ENCODE measurements around the gene APOLD1.

The APOLD1 gene

GRCh38 chr12:12811343-12811742 lies 25.9 kb downstream of the APOLD1 start:
- TF ChIP-seq SIN3A (IDR thresholded peaks at IDR 0.05; ENCODE audit: borderline replicate concordance, insufficient read depth, low read length) (no peak), TAF1 (IDR thresholded peaks at IDR 0.05; ENCODE audit: borderline replicate concordance, insufficient read depth, low read length) (no peak)
- TF ChIP-seq, protein P1, sequence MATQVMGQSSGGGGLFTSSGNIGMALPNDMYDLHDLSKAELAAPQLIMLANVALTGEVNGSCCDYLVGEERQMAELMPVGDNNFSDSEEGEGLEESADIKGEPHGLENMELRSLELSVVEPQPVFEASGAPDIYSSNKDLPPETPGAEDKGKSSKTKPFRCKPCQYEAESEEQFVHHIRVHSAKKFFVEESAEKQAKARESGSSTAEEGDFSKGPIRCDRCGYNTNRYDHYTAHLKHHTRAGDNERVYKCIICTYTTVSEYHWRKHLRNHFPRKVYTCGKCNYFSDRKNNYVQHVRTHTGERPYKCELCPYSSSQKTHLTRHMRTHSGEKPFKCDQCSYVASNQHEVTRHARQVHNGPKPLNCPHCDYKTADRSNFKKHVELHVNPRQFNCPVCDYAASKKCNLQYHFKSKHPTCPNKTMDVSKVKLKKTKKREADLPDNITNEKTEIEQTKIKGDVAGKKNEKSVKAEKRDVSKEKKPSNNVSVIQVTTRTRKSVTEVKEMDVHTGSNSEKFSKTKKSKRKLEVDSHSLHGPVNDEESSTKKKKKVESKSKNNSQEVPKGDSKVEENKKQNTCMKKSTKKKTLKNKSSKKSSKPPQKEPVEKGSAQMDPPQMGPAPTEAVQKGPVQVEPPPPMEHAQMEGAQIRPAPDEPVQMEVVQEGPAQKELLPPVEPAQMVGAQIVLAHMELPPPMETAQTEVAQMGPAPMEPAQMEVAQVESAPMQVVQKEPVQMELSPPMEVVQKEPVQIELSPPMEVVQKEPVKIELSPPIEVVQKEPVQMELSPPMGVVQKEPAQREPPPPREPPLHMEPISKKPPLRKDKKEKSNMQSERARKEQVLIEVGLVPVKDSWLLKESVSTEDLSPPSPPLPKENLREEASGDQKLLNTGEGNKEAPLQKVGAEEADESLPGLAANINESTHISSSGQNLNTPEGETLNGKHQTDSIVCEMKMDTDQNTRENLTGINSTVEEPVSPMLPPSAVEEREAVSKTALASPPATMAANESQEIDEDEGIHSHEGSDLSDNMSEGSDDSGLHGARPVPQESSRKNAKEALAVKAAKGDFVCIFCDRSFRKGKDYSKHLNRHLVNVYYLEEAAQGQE (IDR thresholded peaks at IDR 0.05; ENCODE audit: insufficient read depth in 1 of 2, low read depth in 2 of 2, low read length in 2 of 2): no peak

DNA sequence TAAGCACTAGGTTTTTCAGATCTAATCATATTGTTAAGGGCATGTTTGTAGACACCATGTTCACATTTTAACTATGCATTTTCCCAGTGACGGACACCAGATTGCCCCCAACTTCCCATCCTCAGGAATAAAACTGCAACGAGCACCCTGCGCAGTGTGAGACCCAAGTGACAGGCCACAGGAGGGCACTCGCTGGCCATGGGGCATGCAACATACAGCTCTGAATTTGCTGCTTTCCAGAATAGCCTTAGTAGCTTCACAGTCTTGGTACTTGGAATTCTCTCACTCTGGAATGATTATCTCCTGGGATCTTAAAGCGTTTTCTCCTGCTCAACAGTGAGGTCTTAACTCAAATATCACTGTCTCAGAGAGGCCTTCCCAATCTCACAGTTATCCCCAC lies 26.7 kb downstream of the APOLD1 start:
- TF ChIP-seq POLR2AphosphoS5 (IDR thresholded peaks at IDR 0.05; ENCODE audit: low read depth, low read length) (no peak), TAF1 (IDR thresholded peaks at IDR 0.05; ENCODE audit: borderline replicate concordance, insufficient read depth, low read length) (no peak), SIN3A (IDR thresholded peaks at IDR 0.05; ENCODE audit: borderline replicate concordance, insufficient read depth, low read length) (no peak), FOXP2 (optimal IDR thresholded peaks at IDR 0.05; ENCODE audit: borderline replicate concordance, extremely low read depth, extremely low read length, insufficient read depth) (no peak)
- TF ChIP-seq, protein P1 (IDR thresholded peaks at IDR 0.05; ENCODE audit: insufficient read depth in 1 of 2, low read depth in 2 of 2, low read length in 2 of 2): no peak

DNA sequence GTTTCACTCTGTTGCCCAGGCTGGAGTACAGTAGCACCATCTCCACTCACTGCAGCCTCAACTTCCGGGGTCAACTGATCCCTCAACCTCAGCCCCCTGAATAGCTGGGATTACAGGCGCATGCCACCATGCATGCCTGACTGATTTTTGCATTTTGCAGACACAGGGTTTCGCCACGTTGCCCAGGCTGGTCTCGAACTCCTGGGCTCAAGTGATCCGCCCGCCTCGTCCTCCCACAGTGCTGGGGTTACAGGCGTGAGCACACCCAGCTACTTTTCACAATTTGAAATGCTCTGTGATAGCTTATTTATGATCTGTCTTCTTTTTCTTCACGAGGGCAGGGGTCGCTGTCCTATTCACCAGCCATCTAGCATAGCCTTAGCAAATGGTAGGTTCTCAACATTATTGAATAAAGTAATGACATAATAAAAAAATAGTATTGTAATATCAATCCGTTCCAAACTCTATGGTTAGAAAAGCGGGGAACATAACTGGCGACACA lies 27.2 kb downstream of the APOLD1 start:
- TF ChIP-seq SIN3A (IDR thresholded peaks at IDR 0.05; ENCODE audit: borderline replicate concordance, insufficient read depth, low read length) (no peak), TAF1 (IDR thresholded peaks at IDR 0.05; ENCODE audit: borderline replicate concordance, insufficient read depth, low read length) (no peak), POLR2AphosphoS5 (IDR thresholded peaks at IDR 0.05; ENCODE audit: low read depth, low read length) (no peak), FOXP2 (optimal IDR thresholded peaks at IDR 0.05; ENCODE audit: borderline replicate concordance, extremely low read depth, extremely low read length, insufficient read depth) (no peak)
- TF ChIP-seq, protein P1 (IDR thresholded peaks at IDR 0.05; ENCODE audit: insufficient read depth in 1 of 2, low read depth in 2 of 2, low read length in 2 of 2): no peak

- TF ChIP-seq POLR2AphosphoS5 (IDR thresholded peaks at IDR 0.05; ENCODE audit: low read depth, low read length) (peak; percentile 73; the same call in 1 of the 2 replicates), FOXP2 (optimal IDR thresholded peaks at IDR 0.05; ENCODE audit: borderline replicate concordance, extremely low read depth, extremely low read length, insufficient read depth) (peak; percentile 70), TAF1 (IDR thresholded peaks at IDR 0.05; ENCODE audit: borderline replicate concordance, insufficient read depth, low read length) (peak; percentile 99), SIN3A (IDR thresholded peaks at IDR 0.05; ENCODE audit: borderline replicate concordance, insufficient read depth, low read length) (0 out of 2 replicates have a peak, but pooled peaks have one; percentile 10)
- TF ChIP-seq, protein P1 (IDR thresholded peaks at IDR 0.05; ENCODE audit: insufficient read depth in 1 of 2, low read depth in 2 of 2, low read length in 2 of 2): 0 out of 4 replicates have a peak, but pooled peaks of 1 of the 2 experiments have one; percentile 16
These were observed 28.0 kb downstream of the APOLD1 start, which contains the start of gene DDX47 for GRCh38 chr12:12813120-12814101. TSS of gene DDX47 (plus strand) at chr12:12813346. CDS start at chr12:12813368, 22 bp downstream.
